ENCODE results near the gene ZNF784. TPM values are rescaled to one million over a fixed set of nuclear protein-coding genes. Genes with fewer than 3 reads are reported as not detected.
A peak's percentile ranks its signal among the peaks of the same experiment; 100 is the strongest.

ZNF784 gene
- total and polyA plus RNA-seq, 7 donors, result 2.8 to 9.1 (median 7.2) TPM

- no peaks in the 10 kb centered on the region for H3K27me3 ChIP-seq
- TF ChIP-seq CTCF (IDR thresholded peaks at IDR 0.05), result no peak
- no peak for TF ChIP-seq POLR2A (IDR thresholded peaks at IDR 0.05)
- TF ChIP-seq EP300 (IDR thresholded peaks at IDR 0.05), result no peak
- no peak for TF ChIP-seq POLR2AphosphoS5 (IDR thresholded peaks at IDR 0.05)
- intact Hi-C loops (cut with DNase I), result loop anchor here (1.0 kb wide), 1 partner anchor 90 kb away; no protein-coding TSS in a partner anchor
- peaks cover 0 to 16% (median 7%) of the 10 kb centered on the region in 4 donors for H3K36me3 ChIP-seq
- no peak for DNase-seq
- H3K4me1 ChIP-seq, result peaks cover 0 to 43% (median 32%) of the 10 kb centered on the region in 4 donors
- no peak overlapping the region for H3K4me3 ChIP-seq
- 75 to 80% methylated on average over 9 of the region's 9 CpGs for WGBS, 2 donors
- H3K27ac ChIP-seq, result peak overlapping the region; percentile 95 to 98 (median 96)
- H3K9me3 ChIP-seq, result no peaks in the 10 kb centered on the region
These were observed 17.5 kb downstream of the ZNF784 start for GRCh38 chr19:55606817-55607216.

GRCh38 chr19:55606471-55606787 is 17.9 kb downstream of the ZNF784 start:
- Histone ChIP-seq H3K9me3 (no peaks in the 10 kb centered on the region), H3K36me3 (peaks cover 0 to 16% (median 7%) of the 10 kb centered on the region in 4 donors), H3K4me1 (peaks cover 0 to 40% (median 32%) of the 10 kb centered on the region in 4 donors), H3K27ac (peak overlapping the region; percentile 95 to 98 (median 96)), H3K27me3 (no peaks in the 10 kb centered on the region), H3K4me3 (peak overlapping the region in 3 of 4 donors; percentile 79 to 93 (median 87))
- no peak for TF ChIP-seq POLR2A (IDR thresholded peaks at IDR 0.05)
- WGBS, 2 donors, result 19 to 25% methylated on average over 12 of the region's 12 CpGs
- DNase-seq, result no peak
- intact Hi-C loops (cut with DNase I), result loop anchor here (1.0 kb wide), 1 partner anchor 89 kb away; no protein-coding TSS in a partner anchor

GRCh38 chr19:55605637-55606470 is 18.5 kb downstream of the ZNF784 start, which contains the start of gene ZNF865:
Gene ZNF865, plus strand, starts transcription at chr19:55605647. Its CDS starts 7,972 bp downstream, at chr19:55613619.
- WGBS, 2 donors, result 0 to 1% methylated on average over 43 to 44 of the region's 44 CpGs
- H3K4me1 ChIP-seq, result peaks cover 0 to 40% (median 34%) of the 10 kb centered on the region in 4 donors
- no peaks in the 10 kb centered on the region for H3K9me3 ChIP-seq
- H3K27me3 ChIP-seq, result no peaks in the 10 kb centered on the region
- peaks cover 0 to 16% (median 7%) of the 10 kb centered on the region in 4 donors for H3K36me3 ChIP-seq
- intact Hi-C loops (cut with DNase I), result loop anchor here (1.0 kb wide), 1 partner anchor 89 kb away; no protein-coding TSS in a partner anchor
- no peak for TF ChIP-seq POLR2A (IDR thresholded peaks at IDR 0.05)
- TF ChIP-seq CTCF (IDR thresholded peaks at IDR 0.05), result peak; percentile 40 to 66 (median 60)
- H3K4me3 ChIP-seq, result peak within 1 kb of the TSS; percentile 79 to 94 (median 90)
- H3K27ac ChIP-seq, result peak within 1 kb of the TSS; percentile 95 to 98 (median 96)
- peak; percentile 87 for DNase-seq

GRCh38 chr19:55605207-55605636 is 19.1 kb downstream of the ZNF784 start:
- TF ChIP-seq CTCF (IDR thresholded peaks at IDR 0.05), result no peak
- TF ChIP-seq POLR2A (IDR thresholded peaks at IDR 0.05), result peak in 1 of 2 donors; percentile 7
- TF ChIP-seq EP300 (IDR thresholded peaks at IDR 0.05), result peak in 1 of 4 donors; percentile 57
- TF ChIP-seq POLR2AphosphoS5 (IDR thresholded peaks at IDR 0.05), result peak in 3 of 4 donors; percentile 42 to 73 (median 55)
- no peaks in the 10 kb centered on the region for H3K9me3 ChIP-seq
- WGBS, 2 donors, result 0% methylated on average over 43 of the region's 43 CpGs

More at GRCh38 chr19:55605207-55605636, 19.1 kb downstream of the ZNF784 start:
- Histone ChIP-seq H3K27ac (peak overlapping the region; percentile 95 to 98 (median 96)), H3K36me3 (peaks cover 0 to 12% (median 6%) of the 10 kb centered on the region in 4 donors), H3K27me3 (no peaks in the 10 kb centered on the region), H3K4me1 (peaks cover 0 to 44% (median 37%) of the 10 kb centered on the region in 4 donors), H3K4me3 (peak overlapping the region; percentile 79 to 94 (median 90))
- intact Hi-C loops (cut with DNase I), result no loop called here
- DNase-seq, result peak; percentile 99
